ENCODE measurements around the gene DPF1. TPM values are rescaled to one million over a fixed set of nuclear protein-coding genes. Genes with fewer than 3 reads are reported as not detected.

DPF1 gene
- total RNA-seq, 1 donor from 2014 or later = 4.8 TPM

GRCh38 chr19:38203197-38203596, 20.8 kb downstream of the DPF1 start:
- Mint-ChIP-seq H3K27ac (no peak overlapping the region), H3K27me3 (peaks cover 4% of the 10 kb centered on the region), H3K4me1 (ENCODE audit: low read depth) (peaks cover 3% of the 10 kb centered on the region), H3K4me3 (ENCODE audit: low read depth) (no peak overlapping the region), H3K9me3 (ENCODE audit: low read depth) (no peaks in the 10 kb centered on the region), H3K36me3 (ENCODE audit: insufficient read depth) (peaks cover 32% of the 10 kb centered on the region)
- no peak for TF ChIP-seq CTCF (IDR thresholded peaks at IDR 0.05; ENCODE audit: unreplicated experiment)
- no peak for DNase-seq (ENCODE audit: low spot score, unreplicated experiment)

- peaks cover 3% of the 10 kb centered on the region for H3K4me1 Mint-ChIP-seq (ENCODE audit: low read depth)
- no peak for DNase-seq (ENCODE audit: low spot score, unreplicated experiment)
- H3K36me3 Mint-ChIP-seq (ENCODE audit: insufficient read depth) = peaks cover 29% of the 10 kb centered on the region
- no peak for TF ChIP-seq CTCF (IDR thresholded peaks at IDR 0.05; ENCODE audit: unreplicated experiment)
- no peak overlapping the region for H3K4me3 Mint-ChIP-seq (ENCODE audit: low read depth)
- no peaks in the 10 kb centered on the region for H3K9me3 Mint-ChIP-seq (ENCODE audit: low read depth)
- no peaks in the 10 kb centered on the region for H3K27me3 Mint-ChIP-seq
- H3K27ac Mint-ChIP-seq = no peak overlapping the region
These were observed 21.5 kb downstream of the DPF1 start for GRCh38 chr19:38202504-38202903.

DNA sequence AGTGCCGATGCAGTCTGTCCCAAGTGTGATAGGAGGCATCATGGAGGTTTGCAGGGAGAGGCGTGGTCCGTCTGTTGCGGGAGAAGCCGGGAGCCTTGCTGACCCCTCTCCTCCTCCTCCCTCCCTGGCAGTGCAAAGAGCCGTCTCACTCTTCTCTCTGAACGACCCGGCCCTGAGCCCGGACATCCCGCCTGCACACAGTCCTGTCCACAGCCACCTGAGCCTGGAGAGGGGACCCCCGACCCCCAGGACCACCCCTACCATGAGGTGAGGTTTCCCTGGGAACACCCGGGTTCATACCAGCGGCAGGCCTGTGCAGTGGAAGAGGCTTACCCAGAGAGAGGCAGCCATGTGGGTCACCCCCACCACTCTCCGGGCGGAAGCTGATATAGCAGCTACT, 22.3 kb downstream of the DPF1 start:
- Mint-ChIP-seq H3K4me1 (ENCODE audit: low read depth) (peaks cover 3% of the 10 kb centered on the region), H3K9me3 (ENCODE audit: low read depth) (no peaks in the 10 kb centered on the region), H3K27me3 (no peaks in the 10 kb centered on the region), H3K36me3 (ENCODE audit: insufficient read depth) (peaks cover 25% of the 10 kb centered on the region), H3K4me3 (ENCODE audit: low read depth) (no peak overlapping the region), H3K27ac (peak overlapping the region; percentile 28)
- TF ChIP-seq CTCF (IDR thresholded peaks at IDR 0.05; ENCODE audit: unreplicated experiment) = no peak
- DNase-seq (ENCODE audit: low spot score, unreplicated experiment) = no peak

DNA sequence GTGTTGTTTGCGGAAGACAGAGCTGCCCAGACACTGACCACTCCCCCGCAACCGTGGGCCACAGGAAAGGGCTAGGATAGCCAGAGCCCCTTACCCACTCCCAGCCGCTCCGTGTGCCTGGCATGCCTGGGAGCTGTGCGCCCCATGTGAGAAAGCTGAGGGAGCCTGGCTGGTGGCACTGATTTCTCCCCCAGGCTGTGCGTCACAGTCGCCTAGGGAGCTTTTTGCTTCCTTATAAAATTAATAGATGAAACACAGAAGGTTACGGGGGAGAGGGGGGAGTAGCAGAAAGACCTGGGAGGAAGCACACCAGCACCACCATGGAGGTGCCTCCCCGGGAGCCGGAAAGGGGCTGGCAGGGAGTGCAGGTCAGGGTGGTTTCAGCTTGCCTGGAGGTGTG, 24.7 kb downstream of the DPF1 start:
- H3K27me3 Mint-ChIP-seq = no peaks in the 10 kb centered on the region
- peaks cover 32% of the 10 kb centered on the region for H3K36me3 Mint-ChIP-seq (ENCODE audit: insufficient read depth)
- H3K4me3 Mint-ChIP-seq (ENCODE audit: low read depth) = no peak overlapping the region
- H3K4me1 Mint-ChIP-seq (ENCODE audit: low read depth) = peaks cover 3% of the 10 kb centered on the region
- DNase-seq (ENCODE audit: low spot score, unreplicated experiment) = no peak
- H3K9me3 Mint-ChIP-seq (ENCODE audit: low read depth) = no peaks in the 10 kb centered on the region
- TF ChIP-seq CTCF (IDR thresholded peaks at IDR 0.05; ENCODE audit: unreplicated experiment) = no peak
- H3K27ac Mint-ChIP-seq = no peak overlapping the region

GRCh38 chr19:38197937-38198704, 25.9 kb downstream of the DPF1 start:
- Mint-ChIP-seq H3K4me3 (ENCODE audit: low read depth) (no peak overlapping the region), H3K27ac (no peak overlapping the region), H3K27me3 (no peaks in the 10 kb centered on the region), H3K9me3 (ENCODE audit: low read depth) (no peaks in the 10 kb centered on the region), H3K4me1 (ENCODE audit: low read depth) (no peaks in the 10 kb centered on the region), H3K36me3 (ENCODE audit: insufficient read depth) (peaks cover 30% of the 10 kb centered on the region)
- no peak for TF ChIP-seq CTCF (IDR thresholded peaks at IDR 0.05; ENCODE audit: unreplicated experiment)
- DNase-seq (ENCODE audit: low spot score, unreplicated experiment) = no peak

Data from progenitor cell of endocrine pancreas (in vitro differentiated cells).